Body of pancreas (tissue), 4 donors: ENCODE data around the gene MPDU1. TPM values are rescaled to one million over a fixed set of nuclear protein-coding genes. Genes with fewer than 3 reads are reported as not detected.

Source experiments
- ATAC-seq: fragments of 150-250 bp; one replicate; pipeline ENCODE4 v1.9.1; 2016
- DNase-seq, 4 donors: peaks; one replicate each; pipeline ENCODE4 v3.0.0-alpha.2; 2019
- H3K27ac ChIP-seq, 4 donors: fragments of 200-600 bp; sonication (generic); 1 replicate in 3 of 4; 2 replicates in 1 of 4; pipeline versions ENCODE4 v1.5.1 to v1.6.1; 2016 to 2019; ENCODE audit warnings: mild to moderate bottlenecking in 1 of 4, mixed read lengths in 1 of 4, moderate library complexity in 1 of 4
- H3K27me3 ChIP-seq, 2 donors: fragments of 200-600 bp; sonication (generic); one replicate each; pipeline ENCODE4 v1.6.0; 2016; ENCODE audit warnings: mild to moderate bottlenecking in 1 of 2
- H3K36me3 ChIP-seq, 2 donors: fragments of 200-600 bp; sonication (generic); replicated peaks in 1 of 2; 2 replicates each; pipeline ENCODE4 v1.5.1; 2016; ENCODE audit warnings: low read depth in 2 of 2; ENCODE audit not compliant: insufficient read depth in 1 of 2
- H3K4me1 ChIP-seq: fragments of 200-600 bp; sonication (generic); one replicate; pipeline ENCODE4 v1.6.0; 2016
- H3K4me3 ChIP-seq, 2 donors: fragments of 200-600 bp; sonication (generic); 1 replicate in 1 of 2; 2 replicates in 1 of 2; pipeline ENCODE4 v1.5.1; 2016 to 2019
- H3K9me3 ChIP-seq, 3 donors: fragments of 200-600 bp; sonication (generic); 1 replicate in 2 of 3; 2 replicates in 1 of 3; pipeline ENCODE4 v1.5.1; 2016
- CTCF ChIP-seq, 7 experiments: fragments of 450-650 bp in 4 of 7; fragments of 200-600 bp in 3 of 7; sonication (generic) in 3 of 7; IDR thresholded peaks; one replicate each; pipeline ENCODE4 v1.5.1; 2016 to 2019; ENCODE audit warnings: antibody characterized with exemption in 7 of 7
- POLR2A ChIP-seq, 3 donors: fragments of 450-650 bp; IDR thresholded peaks; one replicate each; pipeline ENCODE4 v1.6.1; 2016; ENCODE audit warnings: antibody characterized with exemption in 3 of 3, mild to moderate bottlenecking in 2 of 3
- WGBS, 2 donors: methylation state at CpG; one replicate each; pipeline ENCODE4 v1.1.5; 2017; 5-methylcytosine and 5-hydroxymethylcytosine counted together
- intact Hi-C: fragments of 100-400 bp; cut with DNase I; formaldehyde crosslinking; loops from one replicate; pipeline ENCODE4 v1.15.1; 2023
- total RNA-seq, 2 donors: library from RNA; depleted of rRNA; stranded (reverse); fragments of >200 nt; gene quantifications; one replicate each; pipeline ENCODE4 v1.1.0, GENCODE V29; 2016

MPDU1 gene
- total RNA-seq, 2 donors from 2014 or later: 27.0 to 37.6 TPM

GRCh38 chr17:7614425-7615264 lies 31.0 kb downstream of the MPDU1 start, which contains the start of gene FXR2:
FXR2 (minus strand) TSS chr17:7614897; CDS start chr17:7614532, 365 bp downstream.
- Histone ChIP-seq H3K27ac (peak within 1 kb of the TSS; percentile 87 to 95 (median 92)), H3K4me1 (peaks cover 34% of the 10 kb centered on the region), H3K36me3 (no peaks in the 10 kb centered on the region), H3K9me3 (no peaks in the 10 kb centered on the region), H3K4me3 (peak within 1 kb of the TSS; percentile 13 to 33), H3K27me3 (no peaks in the 10 kb centered on the region)
- WGBS, 2 donors: 0% methylated on average over 18 to 79 of the region's 93 CpGs
- DNase-seq (peak; percentile 100), ATAC-seq (peak; percentile 94)
- intact Hi-C loops: no loop called here
- TF ChIP-seq CTCF (IDR thresholded peaks at IDR 0.05) (peak; percentile 41 to 95 (median 86)), POLR2A (IDR thresholded peaks at IDR 0.05) (peak; percentile 46 to 73 (median 69))

DNA sequence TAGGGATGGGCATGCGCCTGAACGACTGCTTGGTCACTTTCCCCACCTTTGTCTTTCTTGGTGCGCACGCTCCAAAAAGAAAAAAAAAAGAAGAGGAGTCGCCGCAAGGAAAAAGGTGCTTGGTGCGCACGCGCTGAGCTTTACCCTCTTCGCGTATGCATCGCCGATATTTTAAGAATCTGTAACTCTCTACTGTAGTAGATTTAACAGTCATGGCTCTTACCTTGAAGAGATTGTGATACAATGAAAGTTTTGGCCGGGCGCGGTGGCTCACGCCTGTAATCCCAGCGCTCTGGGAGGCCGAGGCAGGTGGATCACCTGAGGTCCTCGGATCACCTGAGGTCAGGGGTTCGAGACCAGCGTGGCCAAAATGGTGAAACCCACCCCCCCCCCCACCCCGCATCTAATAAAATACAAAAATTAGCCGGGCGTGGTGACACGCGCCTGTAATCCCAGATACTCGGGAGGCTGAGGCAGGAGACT lies 31.7 kb downstream of the MPDU1 start:
- Histone ChIP-seq H3K4me3 (peak overlapping the region in 1 of 2 donors; percentile 14), H3K36me3 (no peaks in the 10 kb centered on the region), H3K4me1 (peaks cover 34% of the 10 kb centered on the region), H3K27ac (peak overlapping the region; percentile 87 to 95 (median 92)), H3K27me3 (no peaks in the 10 kb centered on the region), H3K9me3 (no peaks in the 10 kb centered on the region)
- WGBS, 2 donors: 4 to 5% methylated on average over 27 of the region's 28 CpGs
- ATAC-seq: no peak
- intact Hi-C loops: no loop called here
- TF ChIP-seq POLR2A (IDR thresholded peaks at IDR 0.05) (peak in 1 of 3 donors; percentile 28), CTCF (IDR thresholded peaks at IDR 0.05) (no peak)
- no peak for DNase-seq

DNA sequence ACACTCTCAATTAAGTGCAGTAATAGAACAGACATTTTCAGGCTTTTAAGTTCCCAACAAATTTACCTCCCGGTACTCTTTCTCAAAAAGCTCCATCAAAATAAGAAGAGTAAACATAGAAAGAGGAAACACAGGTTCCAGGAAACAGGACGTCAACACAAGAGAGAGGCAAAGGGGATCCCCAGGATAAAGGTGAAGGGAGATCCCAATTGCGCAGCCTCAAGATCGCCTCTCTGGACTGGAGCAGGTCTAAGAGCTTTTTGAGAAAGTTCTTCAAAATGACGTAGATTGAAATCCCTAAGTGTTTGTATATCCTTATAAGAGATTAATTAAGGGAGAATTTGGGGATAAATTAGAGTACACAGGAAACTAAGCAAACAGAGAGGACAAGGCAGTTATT lies 35.0 kb downstream of the MPDU1 start:
- H3K27me3 ChIP-seq: no peaks in the 10 kb centered on the region
- ATAC-seq (no peak), DNase-seq (no peak)
- no peaks in the 10 kb centered on the region for H3K36me3 ChIP-seq
- intact Hi-C loops: no loop called here
- 70 to 72% methylated on average over 5 of the region's 5 CpGs for WGBS, 2 donors
- TF ChIP-seq POLR2A (IDR thresholded peaks at IDR 0.05): no peak
- no peak for TF ChIP-seq CTCF (IDR thresholded peaks at IDR 0.05)
- no peak overlapping the region for H3K27ac ChIP-seq
- peaks cover 4% of the 10 kb centered on the region for H3K4me1 ChIP-seq
- H3K4me3 ChIP-seq: no peak overlapping the region
- H3K9me3 ChIP-seq: no peaks in the 10 kb centered on the region

DNA sequence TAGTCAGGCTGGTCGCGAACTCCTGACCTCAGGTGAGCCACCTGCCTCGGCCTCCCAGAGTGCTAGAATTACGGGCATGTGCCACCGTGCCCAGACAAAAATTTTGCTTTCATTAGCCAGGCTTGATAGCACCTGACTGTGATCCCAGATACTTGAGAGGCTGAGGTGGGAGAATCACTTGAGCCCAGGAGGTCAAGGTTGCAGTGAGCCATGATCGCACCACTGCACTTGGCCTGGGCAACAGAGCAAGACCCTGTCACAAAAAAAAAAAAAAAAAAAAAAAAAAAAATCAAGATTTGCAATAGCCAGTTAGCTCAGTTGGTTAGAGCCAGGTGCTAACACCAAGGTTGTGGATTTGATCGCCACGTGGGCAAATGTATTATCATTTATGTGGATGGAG lies 37.2 kb downstream of the MPDU1 start:
- no peaks in the 10 kb centered on the region for H3K27me3 ChIP-seq
- H3K27ac ChIP-seq: no peak overlapping the region
- H3K4me1 ChIP-seq: peaks cover 3% of the 10 kb centered on the region
- no peaks in the 10 kb centered on the region for H3K36me3 ChIP-seq
- H3K4me3 ChIP-seq: no peak overlapping the region
- 87 to 88% methylated on average over 6 to 8 of the region's 8 CpGs for WGBS, 2 donors
- H3K9me3 ChIP-seq: no peaks in the 10 kb centered on the region
- no peak for ATAC-seq
- intact Hi-C loops: no loop called here
- no peak for TF ChIP-seq CTCF (IDR thresholded peaks at IDR 0.05)
- no peak for TF ChIP-seq POLR2A (IDR thresholded peaks at IDR 0.05)
- no peak for DNase-seq
